ENCODE data around the gene PRDM16. TPM values are rescaled to one million over a fixed set of nuclear protein-coding genes. Genes with fewer than 3 reads are reported as not detected.

PRDM16 gene
- total and polyA plus RNA-seq, 7 donors, result 0.04 to 1.2 (median 0.31) TPM

- peak; percentile 7 to 39 for DNase-seq
- Histone ChIP-seq H3K36me3 (ENCODE audit: insufficient read depth in 1 of 2, low read depth in 1 of 2) (no peaks in the 10 kb centered on the region), H3K27ac (no peak overlapping the region), H3K9me3 (no peaks in the 10 kb centered on the region), H3K27me3 (ENCODE audit: insufficient read depth in 3 of 3, low read length in 2 of 3) (no peaks in the 10 kb centered on the region), H3K4me1 (peaks cover 10% of the 10 kb centered on the region), H3K4me3 (no peak overlapping the region)
- TF ChIP-seq CTCF (IDR thresholded peaks at IDR 0.05), result no peak
- 86 to 91% (median 87%) methylated on average over 20 to 22 of the region's 22 CpGs for WGBS, 3 donors
- no peak for ATAC-seq
- intact Hi-C loops (cut with DNase I), result no loop called here
Measured at GRCh38 chr1:3470650-3471355, 401.8 kb downstream of the PRDM16 start.

- intact Hi-C loops (cut with DNase I), result no loop called here
- 20 to 27% (median 24%) methylated on average over 23 to 25 of the region's 25 CpGs for WGBS, 3 donors
- no peaks in the 10 kb centered on the region for H3K9me3 ChIP-seq
- ATAC-seq, result peak; percentile 79 to 92 (median 85)
- H3K27ac ChIP-seq, result no peak overlapping the region
- DNase-seq, result peak; percentile 38 to 59
- peaks cover 10% of the 10 kb centered on the region for H3K4me1 ChIP-seq
- H3K27me3 ChIP-seq (ENCODE audit: insufficient read depth in 3 of 3, low read length in 2 of 3), result no peaks in the 10 kb centered on the region
- TF ChIP-seq CTCF (IDR thresholded peaks at IDR 0.05), result peak; percentile 57
- no peaks in the 10 kb centered on the region for H3K36me3 ChIP-seq (ENCODE audit: insufficient read depth in 1 of 2, low read depth in 1 of 2)
- H3K4me3 ChIP-seq, result no peak overlapping the region
Measured at GRCh38 chr1:3471356-3472087, 402.5 kb downstream of the PRDM16 start.

GRCh38 chr1:3472088-3472850 is 403.3 kb downstream of the PRDM16 start:
- no peak for TF ChIP-seq CTCF (IDR thresholded peaks at IDR 0.05)
- intact Hi-C loops (cut with DNase I), result no loop called here
- no peak overlapping the region for H3K27ac ChIP-seq

GRCh38 chr1:3472906-3473305 is 403.9 kb downstream of the PRDM16 start:
- Histone ChIP-seq H3K27me3 (ENCODE audit: insufficient read depth in 3 of 3, low read length in 2 of 3) (no peaks in the 10 kb centered on the region), H3K36me3 (ENCODE audit: insufficient read depth in 1 of 2, low read depth in 1 of 2) (no peaks in the 10 kb centered on the region), H3K4me3 (no peak overlapping the region), H3K27ac (no peak overlapping the region), H3K9me3 (no peaks in the 10 kb centered on the region), H3K4me1 (peaks cover 10% of the 10 kb centered on the region)
- DNase-seq (peak in 1 of 2 donors; percentile 45), ATAC-seq (no peak)
- TF ChIP-seq CTCF (IDR thresholded peaks at IDR 0.05), result no peak
- 87 to 92% (median 91%) methylated on average over 17 of the region's 17 CpGs for WGBS, 3 donors
- intact Hi-C loops (cut with DNase I), result no loop called here

More at GRCh38 chr1:3472088-3472850, 403.3 kb downstream of the PRDM16 start:
- no peaks in the 10 kb centered on the region for H3K27me3 ChIP-seq (ENCODE audit: insufficient read depth in 3 of 3, low read length in 2 of 3)
- H3K9me3 ChIP-seq, result no peaks in the 10 kb centered on the region
- WGBS, 3 donors, result 74 to 77% (median 74%) methylated on average over 24 to 25 of the region's 25 CpGs
- no peaks in the 10 kb centered on the region for H3K36me3 ChIP-seq (ENCODE audit: insufficient read depth in 1 of 2, low read depth in 1 of 2)
- H3K4me3 ChIP-seq, result no peak overlapping the region
- H3K4me1 ChIP-seq, result peaks cover 10% of the 10 kb centered on the region
- no peak for ATAC-seq
- DNase-seq, result peak; percentile 12 to 45
